WTC11 (cell line): ENCODE data around the gene REPS2.

Experiments used
- FOXP1 ChIP-seq: sonication (generic); formaldehyde crosslinking; IDR thresholded peaks from 2 replicates; pipeline ENCODE4 v1.8.0; 2022; ENCODE audit warnings: missing genetic modification reagents, mild to moderate bottlenecking, moderate library complexity, borderline replicate concordance
- GABPB1 ChIP-seq: sonication (generic); formaldehyde crosslinking; IDR thresholded peaks from 2 replicates; pipeline ENCODE4 v1.8.1; 2023; ENCODE audit warnings: mild to moderate bottlenecking, missing genetic modification reagents
- JUN ChIP-seq: sonication (generic); formaldehyde crosslinking; IDR thresholded peaks from 2 replicates; pipeline ENCODE4 v1.8.0; 2023; ENCODE audit warnings: mild to moderate bottlenecking, missing genetic modification reagents
- ZNF263 ChIP-seq: sonication (generic); formaldehyde crosslinking; IDR thresholded peaks from 2 replicates; pipeline ENCODE4 v1.8.1; 2022; ENCODE audit warnings: low read depth, mild to moderate bottlenecking, moderate library complexity, missing genetic modification reagents
- TF ChIP-seq, protein P1 (sequence below): sonication (generic); formaldehyde crosslinking; IDR thresholded peaks from 2 replicates; pipeline ENCODE4 v1.8.0; 2022; ENCODE audit warnings: mild to moderate bottlenecking, missing genetic modification reagents
- TF ChIP-seq, protein P2 (sequence below): fragments of 200-600 bp; IDR thresholded peaks from 2 replicates; pipeline ENCODE4 v1.8.0; 2022; ENCODE audit warnings: antibody characterized with exemption
- TF ChIP-seq, protein P3 (sequence below): sonication (generic); formaldehyde crosslinking; IDR thresholded peaks from 2 replicates; pipeline ENCODE4 v1.8.1; 2022; ENCODE audit warnings: low read depth, mild to moderate bottlenecking, moderate library complexity, missing genetic modification reagents, borderline replicate concordance
- TF ChIP-seq, protein P4 (sequence below): sonication (generic); formaldehyde crosslinking; IDR thresholded peaks from 2 replicates; pipeline ENCODE4 v1.8.0; 2022; ENCODE audit warnings: mild to moderate bottlenecking, missing genetic modification reagents
- TF ChIP-seq, protein P5 (sequence below): sonication (generic); formaldehyde crosslinking; IDR thresholded peaks from 2 replicates; pipeline ENCODE4 v1.8.1; 2023; ENCODE audit warnings: mild to moderate bottlenecking, missing genetic modification reagents
- TF ChIP-seq, protein P6 (sequence below): sonication (generic); formaldehyde crosslinking; IDR thresholded peaks from 2 replicates; pipeline ENCODE4 v1.8.0; 2022; ENCODE audit warnings: mild to moderate bottlenecking, missing genetic modification reagents

DNA sequence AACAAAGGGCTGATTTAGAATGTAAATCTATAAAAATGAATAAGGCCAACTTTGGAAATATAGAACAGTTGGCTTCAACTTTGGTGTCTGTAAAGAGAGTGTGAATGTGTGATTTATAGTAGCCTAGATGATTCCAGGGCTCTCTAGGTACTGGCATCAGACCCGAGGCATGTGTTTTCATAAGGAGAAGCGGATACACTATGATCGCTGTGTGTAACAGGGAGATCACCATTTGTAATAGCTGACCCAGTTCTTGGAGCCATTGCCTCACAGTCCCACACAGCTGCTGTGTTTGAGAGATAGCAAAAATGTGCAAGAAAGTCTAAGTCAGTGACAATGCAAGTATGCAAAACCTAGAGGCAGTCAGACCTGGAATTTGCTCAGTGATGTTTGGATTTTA lies 135.1 kb downstream of the REPS2 start:
- TF ChIP-seq, protein P1, sequence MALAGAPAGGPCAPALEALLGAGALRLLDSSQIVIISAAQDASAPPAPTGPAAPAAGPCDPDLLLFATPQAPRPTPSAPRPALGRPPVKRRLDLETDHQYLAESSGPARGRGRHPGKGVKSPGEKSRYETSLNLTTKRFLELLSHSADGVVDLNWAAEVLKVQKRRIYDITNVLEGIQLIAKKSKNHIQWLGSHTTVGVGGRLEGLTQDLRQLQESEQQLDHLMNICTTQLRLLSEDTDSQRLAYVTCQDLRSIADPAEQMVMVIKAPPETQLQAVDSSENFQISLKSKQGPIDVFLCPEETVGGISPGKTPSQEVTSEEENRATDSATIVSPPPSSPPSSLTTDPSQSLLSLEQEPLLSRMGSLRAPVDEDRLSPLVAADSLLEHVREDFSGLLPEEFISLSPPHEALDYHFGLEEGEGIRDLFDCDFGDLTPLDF (CRISPR knock-in tag), result no peak
- TF ChIP-seq, protein P2, sequence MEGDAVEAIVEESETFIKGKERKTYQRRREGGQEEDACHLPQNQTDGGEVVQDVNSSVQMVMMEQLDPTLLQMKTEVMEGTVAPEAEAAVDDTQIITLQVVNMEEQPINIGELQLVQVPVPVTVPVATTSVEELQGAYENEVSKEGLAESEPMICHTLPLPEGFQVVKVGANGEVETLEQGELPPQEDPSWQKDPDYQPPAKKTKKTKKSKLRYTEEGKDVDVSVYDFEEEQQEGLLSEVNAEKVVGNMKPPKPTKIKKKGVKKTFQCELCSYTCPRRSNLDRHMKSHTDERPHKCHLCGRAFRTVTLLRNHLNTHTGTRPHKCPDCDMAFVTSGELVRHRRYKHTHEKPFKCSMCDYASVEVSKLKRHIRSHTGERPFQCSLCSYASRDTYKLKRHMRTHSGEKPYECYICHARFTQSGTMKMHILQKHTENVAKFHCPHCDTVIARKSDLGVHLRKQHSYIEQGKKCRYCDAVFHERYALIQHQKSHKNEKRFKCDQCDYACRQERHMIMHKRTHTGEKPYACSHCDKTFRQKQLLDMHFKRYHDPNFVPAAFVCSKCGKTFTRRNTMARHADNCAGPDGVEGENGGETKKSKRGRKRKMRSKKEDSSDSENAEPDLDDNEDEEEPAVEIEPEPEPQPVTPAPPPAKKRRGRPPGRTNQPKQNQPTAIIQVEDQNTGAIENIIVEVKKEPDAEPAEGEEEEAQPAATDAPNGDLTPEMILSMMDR, result no peak
- TF ChIP-seq, protein P3, sequence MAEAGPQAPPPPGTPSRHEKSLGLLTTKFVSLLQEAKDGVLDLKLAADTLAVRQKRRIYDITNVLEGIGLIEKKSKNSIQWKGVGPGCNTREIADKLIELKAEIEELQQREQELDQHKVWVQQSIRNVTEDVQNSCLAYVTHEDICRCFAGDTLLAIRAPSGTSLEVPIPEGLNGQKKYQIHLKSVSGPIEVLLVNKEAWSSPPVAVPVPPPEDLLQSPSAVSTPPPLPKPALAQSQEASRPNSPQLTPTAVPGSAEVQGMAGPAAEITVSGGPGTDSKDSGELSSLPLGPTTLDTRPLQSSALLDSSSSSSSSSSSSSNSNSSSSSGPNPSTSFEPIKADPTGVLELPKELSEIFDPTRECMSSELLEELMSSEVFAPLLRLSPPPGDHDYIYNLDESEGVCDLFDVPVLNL (CRISPR knock-in tag), result no peak
- TF ChIP-seq ZNF263 (CRISPR knock-in tag) (no peak), FOXP1 (CRISPR knock-in tag) (no peak), GABPB1 (no peak), JUN (CRISPR knock-in tag) (no peak)
- TF ChIP-seq, protein P4, sequence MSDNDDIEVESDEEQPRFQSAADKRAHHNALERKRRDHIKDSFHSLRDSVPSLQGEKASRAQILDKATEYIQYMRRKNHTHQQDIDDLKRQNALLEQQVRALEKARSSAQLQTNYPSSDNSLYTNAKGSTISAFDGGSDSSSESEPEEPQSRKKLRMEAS (CRISPR knock-in tag), result no peak
- TF ChIP-seq, protein P5, sequence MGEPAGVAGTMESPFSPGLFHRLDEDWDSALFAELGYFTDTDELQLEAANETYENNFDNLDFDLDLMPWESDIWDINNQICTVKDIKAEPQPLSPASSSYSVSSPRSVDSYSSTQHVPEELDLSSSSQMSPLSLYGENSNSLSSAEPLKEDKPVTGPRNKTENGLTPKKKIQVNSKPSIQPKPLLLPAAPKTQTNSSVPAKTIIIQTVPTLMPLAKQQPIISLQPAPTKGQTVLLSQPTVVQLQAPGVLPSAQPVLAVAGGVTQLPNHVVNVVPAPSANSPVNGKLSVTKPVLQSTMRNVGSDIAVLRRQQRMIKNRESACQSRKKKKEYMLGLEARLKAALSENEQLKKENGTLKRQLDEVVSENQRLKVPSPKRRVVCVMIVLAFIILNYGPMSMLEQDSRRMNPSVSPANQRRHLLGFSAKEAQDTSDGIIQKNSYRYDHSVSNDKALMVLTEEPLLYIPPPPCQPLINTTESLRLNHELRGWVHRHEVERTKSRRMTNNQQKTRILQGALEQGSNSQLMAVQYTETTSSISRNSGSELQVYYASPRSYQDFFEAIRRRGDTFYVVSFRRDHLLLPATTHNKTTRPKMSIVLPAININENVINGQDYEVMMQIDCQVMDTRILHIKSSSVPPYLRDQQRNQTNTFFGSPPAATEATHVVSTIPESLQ (CRISPR knock-in tag), result no peak
- TF ChIP-seq, protein P6, sequence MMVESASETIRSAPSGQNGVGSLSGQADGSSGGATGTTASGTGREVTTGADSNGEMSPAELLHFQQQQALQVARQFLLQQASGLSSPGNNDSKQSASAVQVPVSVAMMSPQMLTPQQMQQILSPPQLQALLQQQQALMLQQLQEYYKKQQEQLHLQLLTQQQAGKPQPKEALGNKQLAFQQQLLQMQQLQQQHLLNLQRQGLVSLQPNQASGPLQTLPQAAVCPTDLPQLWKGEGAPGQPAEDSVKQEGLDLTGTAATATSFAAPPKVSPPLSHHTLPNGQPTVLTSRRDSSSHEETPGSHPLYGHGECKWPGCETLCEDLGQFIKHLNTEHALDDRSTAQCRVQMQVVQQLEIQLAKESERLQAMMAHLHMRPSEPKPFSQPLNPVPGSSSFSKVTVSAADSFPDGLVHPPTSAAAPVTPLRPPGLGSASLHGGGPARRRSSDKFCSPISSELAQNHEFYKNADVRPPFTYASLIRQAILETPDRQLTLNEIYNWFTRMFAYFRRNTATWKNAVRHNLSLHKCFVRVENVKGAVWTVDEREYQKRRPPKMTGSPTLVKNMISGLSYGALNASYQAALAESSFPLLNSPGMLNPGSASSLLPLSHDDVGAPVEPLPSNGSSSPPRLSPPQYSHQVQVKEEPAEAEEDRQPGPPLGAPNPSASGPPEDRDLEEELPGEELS (CRISPR knock-in tag), result no peak
